Superior temporal gyrus (tissue), 1 donor: Measurements from ENCODE around the gene CTSD.

Experiments used
- DNase-seq: peaks from one replicate; pipeline ENCODE4 v3.0.0-alpha.2; 2016; ENCODE audit errors: extremely low spot score

CTSD gene

DNA sequence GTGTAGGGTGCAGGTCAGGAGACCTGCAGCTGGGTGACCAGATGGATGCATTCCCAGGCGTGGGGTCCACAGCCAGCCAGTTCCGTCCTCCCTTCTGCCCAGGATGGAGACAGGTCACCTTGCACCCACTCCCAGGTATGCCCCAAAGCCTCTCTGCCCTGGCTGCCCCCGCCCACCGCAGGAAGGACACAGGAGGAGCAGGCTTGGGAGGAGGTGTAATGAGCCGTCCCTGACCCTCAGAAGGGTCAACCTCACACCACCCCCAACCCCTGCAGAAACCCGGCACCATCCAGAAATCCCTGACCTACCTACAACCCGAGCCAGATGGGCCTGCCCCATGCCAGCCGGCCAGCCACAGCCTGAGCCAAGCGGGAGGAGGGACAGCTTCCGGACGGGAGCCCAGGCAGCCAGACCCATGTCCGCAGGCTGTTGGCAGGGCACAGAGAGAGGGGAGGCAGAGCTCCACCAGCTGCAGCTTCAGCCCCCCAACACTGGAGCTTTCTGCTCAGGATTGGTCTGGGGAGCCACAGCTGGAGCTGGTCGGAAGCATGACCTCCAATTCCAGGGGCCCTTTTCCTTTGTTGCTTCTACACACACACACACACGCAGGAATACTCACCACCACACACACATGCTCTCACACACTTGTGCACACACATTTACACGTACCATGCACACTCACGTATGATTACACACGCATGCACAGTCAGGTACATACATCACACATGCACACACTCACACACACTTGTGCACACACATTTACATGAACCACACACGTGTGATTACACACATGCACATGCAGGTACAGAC is 18.6 kb downstream of the CTSD start:
- no peak for DNase-seq

DNA sequence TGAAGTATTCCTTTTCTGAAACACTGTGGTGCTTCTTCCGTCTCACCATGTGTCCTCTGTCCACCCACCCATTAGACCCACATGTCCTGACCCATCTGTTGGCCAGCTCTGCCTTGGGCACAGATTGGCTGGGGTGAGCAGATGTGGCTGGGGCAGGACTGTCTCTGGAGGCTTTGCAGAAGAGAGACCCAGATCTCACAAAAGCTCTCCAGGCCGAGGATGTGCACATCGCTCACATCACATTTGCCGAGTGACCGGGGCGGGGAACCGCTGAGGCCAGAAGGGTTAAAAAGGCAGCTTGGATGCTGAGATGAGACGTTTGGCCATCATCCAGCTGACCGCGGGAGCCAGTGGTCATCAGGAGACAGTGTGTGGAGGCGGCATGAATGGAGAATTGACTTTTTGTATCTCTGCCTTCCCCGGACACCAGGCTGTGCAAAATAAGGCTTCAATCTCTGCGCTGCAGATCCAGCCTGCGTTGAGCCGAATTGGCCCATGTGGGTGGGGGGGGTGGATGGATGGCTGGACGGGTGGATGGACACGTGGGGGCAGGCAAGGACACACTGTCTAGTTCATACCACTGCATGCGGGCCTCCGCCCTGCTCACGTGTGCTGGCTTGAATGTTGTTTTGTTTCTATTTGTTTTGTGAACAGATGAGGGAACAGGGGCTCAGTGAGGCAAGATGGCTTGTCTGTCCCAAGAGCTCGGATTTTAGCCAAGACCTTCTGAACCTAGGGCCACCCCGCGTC is 19.4 kb downstream of the CTSD start:
- peak; percentile 47 for DNase-seq

DNA sequence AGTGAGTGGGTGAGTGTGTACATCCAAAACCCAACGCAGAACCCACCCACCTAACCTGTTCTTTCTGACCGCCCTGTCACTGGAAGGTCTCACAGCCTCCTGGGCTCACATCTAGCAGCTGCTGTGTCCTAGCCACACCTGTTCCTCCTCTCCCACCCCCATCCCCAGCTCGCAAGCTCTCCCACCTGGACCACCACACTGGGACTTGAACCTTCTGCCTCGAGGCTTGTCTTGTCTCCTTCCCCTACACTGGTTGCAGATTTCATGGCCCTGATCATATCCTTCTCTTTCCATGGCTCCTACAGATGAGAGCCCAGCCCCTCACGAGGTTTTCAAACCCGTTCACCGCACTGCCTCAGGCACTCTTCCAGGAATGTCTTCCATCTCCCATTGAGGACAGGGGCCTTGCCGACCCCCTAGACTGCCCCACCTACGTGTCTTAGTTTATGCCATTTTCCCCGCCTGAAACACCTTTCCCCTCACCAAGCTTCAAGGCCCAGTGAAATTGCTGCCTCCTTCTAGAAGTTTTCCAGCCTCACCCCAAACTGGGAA is 20.1 kb downstream of the CTSD start:
- no peak for DNase-seq

DNA sequence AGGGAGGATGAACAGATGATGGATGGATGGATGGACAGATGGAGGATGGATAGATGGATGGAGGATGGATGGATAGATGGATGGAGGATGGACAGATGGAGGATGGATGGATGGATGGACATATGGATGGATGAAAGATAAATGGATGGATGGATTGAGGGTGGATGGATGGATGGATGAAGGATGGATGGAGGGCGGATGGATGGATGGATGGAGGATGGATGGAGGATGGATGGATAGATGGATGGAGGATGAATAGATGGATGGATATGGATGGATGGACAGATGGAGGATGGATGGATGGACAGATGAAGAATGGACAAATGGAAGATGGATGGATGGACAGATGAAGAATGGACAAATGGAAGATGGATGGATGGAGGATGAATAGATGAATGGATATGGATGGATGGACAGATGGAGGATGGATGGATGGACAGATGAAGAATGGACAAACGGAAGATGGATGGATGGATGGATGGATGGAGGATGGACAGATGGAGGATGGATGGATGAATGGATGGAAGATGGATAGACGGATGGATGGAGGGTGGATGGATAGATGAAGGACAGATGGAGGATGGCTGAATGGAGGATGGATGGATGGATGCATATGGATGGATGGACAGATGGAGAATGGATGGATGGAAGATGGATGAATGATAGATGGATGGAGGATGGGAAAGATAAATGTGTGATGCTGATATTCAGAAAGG is 20.7 kb downstream of the CTSD start:
- DNase-seq, result no peak

DNA sequence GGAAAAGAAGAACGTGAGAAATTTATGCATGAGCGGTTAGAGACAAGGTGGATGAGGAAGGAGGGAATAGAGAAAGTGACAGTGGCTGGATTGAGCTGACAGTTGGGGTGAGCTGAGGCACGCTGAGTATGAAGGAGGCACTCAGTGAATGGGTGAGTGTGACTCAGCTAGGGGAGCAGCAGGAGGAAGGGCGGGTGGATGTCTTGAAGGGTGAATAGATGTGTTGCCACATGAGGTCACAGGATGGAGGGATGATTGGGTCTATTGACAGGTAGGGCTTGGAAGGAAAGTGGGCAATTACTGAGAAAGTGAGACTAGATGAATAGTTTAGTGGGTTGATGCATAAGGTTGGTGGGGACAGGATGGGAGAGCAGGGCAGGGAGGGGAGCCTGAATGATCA is 21.4 kb downstream of the CTSD start:
- no peak for DNase-seq

DNA sequence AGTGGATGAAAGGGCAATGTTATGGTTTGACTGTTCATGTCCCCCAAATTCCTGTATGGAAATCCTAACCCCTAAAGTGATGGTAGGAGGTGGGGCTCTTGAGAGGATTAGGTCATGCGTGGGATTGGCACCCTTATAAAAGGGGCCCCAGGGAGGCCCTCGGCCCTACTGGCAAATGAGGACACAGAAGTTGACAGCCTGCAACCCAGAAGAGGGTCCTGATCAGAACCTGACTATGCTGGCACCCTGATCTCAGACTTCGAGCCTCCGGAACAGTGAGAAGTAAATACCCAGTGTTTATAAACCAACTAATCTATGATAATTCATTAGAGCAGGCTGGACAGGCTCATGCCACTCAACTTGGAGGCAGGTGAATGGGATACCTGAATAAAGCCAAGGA is 22.0 kb downstream of the CTSD start:
- no peak for DNase-seq

DNA sequence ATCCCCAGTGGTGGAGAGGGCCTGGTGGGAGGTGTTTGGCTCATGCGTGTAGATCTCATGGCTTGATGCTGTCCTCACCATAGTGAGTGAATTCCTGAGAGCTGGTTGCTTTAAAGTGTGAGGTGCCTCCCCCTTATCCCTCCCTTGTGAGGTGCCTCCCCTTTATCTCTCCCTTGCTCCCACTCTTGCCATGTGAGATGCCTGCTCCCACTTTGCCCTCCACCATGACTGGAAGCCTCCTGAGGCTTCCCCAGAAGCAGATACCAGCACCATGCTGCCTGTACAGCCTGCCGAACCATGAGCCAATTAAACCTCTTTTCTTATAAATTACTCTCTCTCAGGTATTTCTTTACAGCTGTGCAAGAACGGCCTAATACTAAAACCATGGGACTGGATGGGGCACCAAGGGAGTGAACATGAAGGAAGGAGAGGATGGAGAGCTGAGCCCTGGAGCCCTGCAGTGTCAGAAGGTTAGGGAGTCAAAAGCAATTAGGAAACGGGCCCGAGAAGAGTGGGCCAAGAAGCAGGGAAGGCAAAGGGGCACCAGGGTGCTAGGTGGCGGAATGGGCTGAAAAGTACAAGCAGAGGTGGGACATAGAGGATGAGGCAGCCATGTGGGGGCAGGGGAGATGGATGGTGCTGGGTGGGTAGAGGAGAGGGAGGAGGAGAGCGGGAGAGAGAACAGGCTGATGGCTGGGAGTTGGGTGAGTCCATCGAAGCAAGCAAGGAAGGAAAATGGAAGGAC is 22.8 kb downstream of the CTSD start:
- no peak for DNase-seq

DNA sequence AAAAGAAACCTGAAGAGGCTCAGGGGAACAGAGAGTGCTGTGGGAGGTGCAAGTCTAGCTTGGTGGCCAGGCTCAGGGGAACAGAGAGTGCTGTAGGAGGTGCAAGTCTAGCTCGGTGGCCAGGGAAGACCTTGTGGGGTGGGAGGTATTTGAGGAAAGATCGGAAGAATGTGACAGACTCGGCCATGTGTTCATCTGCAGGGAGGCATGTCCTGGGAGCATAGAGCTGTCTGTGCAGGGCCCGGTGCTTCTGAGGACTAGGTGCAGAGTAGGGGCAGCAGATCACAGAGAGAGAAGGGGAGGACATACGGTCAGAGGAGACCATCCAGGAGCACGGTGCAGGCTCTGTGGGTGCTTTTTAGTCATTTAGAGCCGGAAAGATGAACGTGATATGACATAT is 24.2 kb downstream of the CTSD start:
- no peak for DNase-seq

DNA sequence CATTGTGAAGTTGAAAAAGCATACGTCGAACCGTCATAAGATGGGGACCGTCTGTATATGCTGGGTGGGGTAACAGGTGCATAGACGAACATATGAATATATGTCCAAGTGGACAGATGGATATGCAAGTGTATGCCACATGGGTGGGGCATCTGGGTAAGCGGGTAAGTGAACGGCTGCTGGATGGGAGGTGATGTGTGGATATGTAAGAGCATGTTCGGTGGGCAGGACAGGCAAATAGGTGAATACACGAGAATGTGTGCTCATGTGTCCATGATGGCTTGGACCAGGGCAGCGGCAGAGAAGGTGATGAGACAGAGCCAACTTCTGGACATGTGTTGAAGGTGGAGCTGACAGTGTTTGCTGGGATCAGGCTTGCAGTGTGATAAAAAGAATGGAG is 25.3 kb downstream of the CTSD start:
- no peak for DNase-seq

DNA sequence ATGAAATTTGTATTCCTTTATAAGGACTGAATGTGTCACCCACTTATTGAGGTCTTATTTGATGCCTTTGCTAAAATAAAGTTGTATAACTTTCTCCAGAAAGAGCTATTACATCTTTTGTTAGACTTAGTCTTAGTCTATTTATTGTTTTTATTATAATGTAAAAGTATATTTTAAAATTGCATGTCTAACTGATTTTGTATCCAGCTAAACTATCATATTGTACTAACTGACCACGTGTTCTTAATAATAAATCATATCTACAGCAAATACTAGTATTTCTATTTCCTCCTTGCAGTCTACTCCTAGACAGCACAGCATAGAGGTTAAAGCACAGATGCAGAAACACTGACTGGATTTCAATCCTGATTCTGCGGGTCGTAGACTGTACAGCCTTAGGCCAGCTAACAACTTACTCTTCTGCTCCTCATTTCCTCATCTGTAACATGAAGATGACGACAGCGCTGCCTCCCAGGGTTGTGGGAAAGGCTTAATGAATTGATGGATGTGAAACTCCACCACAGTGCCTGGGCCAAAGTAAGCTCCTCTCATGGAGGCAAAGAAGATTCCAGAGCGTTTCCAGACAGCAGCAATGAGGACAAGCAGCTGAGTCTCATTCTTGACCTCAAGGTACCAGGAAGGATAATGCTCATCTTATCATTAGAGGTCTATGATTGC is 26.5 kb downstream of the CTSD start:
- DNase-seq, result no peak

DNA sequence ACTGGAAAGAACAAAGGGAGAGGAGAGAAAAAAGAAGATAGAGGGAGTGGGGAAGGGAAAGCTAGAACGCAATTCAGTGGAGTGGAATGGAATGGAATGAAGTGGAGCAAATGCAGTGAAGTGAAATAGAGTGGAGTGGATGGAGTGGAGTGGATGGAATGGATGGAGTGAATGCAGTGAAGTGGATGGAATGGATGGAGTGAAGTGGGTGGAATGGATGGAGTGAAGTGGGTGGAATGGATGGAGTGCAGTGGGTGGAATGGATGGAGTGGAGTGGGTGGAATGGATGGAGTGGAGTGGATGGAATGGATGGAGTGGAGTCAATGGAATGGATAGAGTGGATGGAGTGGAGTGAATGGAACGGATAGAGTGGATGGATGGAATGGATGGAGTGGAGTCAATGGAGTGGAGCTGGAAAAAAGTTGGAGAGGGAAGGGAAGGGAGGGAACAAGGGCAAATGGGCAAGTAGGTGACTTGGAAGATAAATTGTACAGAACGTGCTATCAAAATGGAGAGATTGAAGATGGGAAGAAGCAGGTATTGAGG is 27.2 kb downstream of the CTSD start:
- no peak for DNase-seq

DNA sequence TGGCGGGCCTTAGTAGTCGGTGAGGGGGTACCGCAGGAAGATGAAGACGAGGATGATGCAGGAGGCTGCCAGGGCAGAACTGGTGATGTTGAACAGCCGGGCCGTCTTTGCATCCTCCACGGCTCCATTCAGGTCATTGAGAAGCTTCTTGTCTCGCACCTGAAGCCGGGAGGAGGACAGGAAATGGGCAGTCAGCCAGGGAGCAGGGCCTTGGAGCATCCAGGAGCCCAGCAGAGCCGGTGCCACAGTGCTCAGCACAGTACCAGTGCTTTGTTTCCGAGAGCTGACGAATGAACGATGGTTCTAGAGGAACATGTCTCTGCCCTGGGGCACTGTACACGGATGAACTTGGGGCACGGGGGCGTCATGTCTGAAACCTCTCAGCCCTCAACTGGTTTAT is 28.5 kb downstream of the CTSD start:
- DNase-seq, result no peak

DNA sequence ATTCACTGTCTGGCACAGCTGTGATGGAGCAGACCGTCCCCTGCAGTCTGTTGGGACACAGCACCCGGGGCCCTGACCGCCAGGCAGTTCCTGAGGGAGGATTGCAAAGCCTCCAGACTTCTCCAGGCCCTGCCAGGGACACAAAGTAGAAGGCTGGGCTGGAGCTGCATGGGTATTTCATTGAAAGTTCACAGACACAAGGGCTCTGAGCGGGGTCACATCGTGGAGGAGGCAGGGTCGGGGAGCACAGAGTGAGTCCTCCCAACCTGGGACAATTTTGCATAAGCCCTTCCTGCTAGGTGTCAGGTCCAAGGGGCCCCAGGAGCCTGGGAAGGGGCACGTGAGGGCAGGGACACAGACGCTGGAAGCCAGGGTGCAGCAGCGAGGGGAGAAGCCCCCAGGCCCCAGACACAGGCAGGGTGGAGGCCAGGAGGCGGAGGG is 29.1 kb downstream of the CTSD start:
- no peak for DNase-seq

DNA sequence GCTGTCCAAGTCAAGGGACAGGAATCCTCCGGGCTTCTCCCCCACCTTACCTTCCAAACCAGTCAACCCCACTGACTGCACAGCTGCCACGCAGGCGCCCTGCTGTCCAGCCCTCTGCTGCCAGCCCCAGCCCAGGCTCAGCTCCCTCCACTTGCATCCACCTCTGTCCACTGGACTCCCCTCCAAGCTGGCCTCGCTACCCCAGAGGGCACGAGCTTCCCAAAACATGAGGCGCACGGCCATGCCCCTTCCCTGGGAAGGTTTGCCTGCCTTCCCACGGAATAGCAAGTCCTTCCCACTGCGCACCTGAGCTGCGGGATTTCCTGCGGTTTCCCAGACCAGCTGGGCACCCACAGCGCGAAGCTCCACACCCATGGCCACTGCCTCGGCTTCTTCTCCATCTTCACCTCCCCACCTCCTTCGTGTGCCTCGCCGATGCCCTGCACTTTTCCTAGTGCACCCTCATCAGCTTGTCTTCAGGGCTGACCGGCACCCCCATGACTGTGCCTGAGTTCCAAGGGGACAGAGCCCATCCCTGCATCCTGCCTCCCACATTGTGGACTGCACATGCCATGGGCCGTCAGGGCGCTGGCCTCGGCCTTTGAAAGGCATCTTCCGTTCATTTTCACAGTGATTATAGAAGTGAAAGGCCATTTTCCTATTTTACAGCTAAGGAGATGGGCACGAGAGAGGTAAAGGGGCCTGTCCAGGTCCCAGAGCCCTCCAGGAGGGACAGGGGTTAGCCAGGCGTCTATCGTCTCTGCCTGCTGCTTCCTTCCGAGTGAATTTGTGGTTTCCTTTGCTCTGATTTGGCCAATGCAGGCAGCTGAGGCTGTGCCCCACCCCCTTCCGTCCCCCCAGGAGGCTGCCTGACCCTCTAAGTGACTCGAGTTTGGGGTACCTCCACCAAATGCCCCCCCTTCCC is 29.7 kb downstream of the CTSD start:
- no peak for DNase-seq

DNA sequence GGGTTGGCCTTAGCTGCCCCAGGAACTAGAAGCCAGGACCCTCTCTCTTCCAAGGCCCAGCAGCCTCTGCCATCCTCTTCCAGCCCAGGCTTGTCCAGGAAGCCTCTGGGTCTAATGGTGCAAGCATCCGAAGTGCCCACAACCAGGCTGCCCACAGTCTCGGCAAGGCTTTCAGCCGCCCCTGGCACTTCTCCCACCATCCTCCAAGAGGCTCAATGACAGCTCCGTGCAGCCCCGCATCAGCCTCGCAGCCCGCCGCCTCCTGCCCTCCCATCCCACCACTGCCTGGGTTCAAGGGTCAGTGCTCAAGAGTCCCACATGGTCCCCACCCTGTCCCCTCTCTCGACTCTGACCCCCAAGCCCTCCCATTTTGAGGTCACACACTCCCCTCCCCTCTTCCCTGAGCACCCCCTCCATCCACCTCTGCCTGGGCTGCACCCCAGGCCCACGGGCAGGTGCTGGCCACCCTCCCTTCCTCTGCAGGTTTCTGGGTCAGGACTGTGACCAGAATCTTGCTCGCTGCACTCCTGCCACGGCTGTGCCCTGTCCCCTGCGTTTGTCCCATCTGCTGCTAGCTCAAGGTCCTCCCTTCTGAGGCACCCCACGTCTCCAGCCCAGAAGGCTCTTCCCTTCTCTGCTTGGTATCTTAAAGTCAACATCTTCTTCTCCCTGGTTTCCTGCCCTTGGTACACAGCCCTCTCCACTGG is 30.6 kb downstream of the CTSD start:
- DNase-seq, result no peak

DNA sequence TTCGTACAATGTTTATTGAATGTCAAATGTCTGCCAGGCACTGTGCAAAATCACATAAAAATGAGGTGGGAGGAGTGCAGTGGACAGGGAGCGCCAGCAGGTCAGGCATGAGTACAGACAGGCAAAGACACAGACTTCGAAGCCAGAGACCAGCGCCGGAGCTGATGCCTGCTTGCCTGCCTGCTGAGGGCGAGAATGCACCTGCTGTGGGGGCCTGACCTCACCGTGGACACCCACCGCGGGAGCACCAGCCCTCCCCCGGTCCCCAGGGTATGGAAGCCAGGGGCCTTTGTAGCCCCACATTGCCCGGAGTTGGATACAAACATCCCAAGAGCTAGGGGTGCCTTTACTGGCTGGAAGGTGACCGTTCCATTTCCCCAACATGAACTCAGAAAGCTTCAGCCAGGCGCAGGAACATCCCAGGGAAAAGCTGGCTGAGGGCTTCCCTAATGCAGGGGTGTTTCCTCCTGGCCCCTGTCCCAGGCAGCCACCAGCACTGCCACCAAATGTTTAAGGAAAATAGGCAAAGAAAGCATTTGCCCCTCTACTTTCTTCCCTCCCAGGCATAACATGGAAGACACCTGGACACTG is 31.2 kb downstream of the CTSD start:
- DNase-seq, result no peak

DNA sequence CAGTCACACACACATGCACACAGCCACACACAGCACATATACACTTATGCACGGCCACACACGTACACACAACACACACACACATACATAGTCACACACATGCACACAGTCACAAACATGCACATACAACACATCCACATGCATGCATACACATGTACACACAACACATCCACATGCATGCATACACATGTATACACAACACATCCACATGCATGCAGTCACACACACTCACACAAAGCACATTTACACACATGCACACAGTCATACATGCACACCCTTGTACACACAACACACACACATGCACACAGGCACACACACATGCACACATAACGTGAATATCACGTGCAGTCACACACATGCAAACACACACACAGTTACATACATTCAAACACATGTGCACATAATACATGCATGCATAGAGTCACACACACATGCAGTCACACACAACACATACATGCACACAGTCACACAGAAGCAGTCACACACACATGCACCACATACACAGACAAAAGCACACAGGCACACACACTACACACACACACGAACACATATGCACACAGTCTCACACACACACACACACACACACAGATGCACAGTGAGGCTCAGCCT is 32.2 kb downstream of the CTSD start:
- DNase-seq, result no peak

DNA sequence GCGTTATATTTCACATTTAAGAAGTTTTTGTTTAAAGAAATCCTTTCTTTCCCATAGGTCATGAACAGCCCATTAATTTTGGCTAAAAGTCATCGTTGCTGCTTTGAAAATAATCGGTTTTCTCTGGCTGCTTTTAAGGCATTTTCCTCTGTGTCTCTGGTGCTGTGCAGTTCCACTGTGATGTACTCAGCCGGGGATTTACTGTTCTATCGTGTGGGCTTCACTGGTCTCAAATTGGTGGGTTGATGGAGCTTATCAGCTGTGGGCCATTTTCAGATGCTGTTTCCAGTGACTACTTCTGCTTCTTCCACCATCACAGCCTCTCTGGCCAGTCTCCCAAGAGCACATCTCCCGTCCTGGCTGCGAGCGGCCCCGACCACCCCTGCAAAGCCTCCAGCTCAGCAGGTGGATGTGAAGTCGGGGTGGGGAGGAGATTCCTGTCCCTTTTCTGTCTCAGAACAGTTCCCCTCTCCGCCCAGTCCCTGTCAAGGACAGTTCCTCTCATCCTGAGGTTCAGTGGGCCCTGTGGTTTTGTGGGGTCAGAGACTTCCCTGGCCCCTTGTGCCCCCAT is 33.6 kb downstream of the CTSD start:
- DNase-seq, result no peak
